Lower leg skin (tissue), 3 donors: ENCODE data around the gene CADPS2.

Experiments
- CTCF ChIP-seq, 3 donors: fragments of 450-650 bp; IDR thresholded peaks; one replicate each; pipeline ENCODE4 v1.5.1; 2016; ENCODE audit warnings: antibody characterized with exemption in 3 of 3, mild to moderate bottlenecking in 3 of 3, moderate library complexity in 2 of 3
- POLR2A ChIP-seq, 2 donors: fragments of 450-650 bp; IDR thresholded peaks; one replicate each; pipeline ENCODE4 v1.6.1; 2016 to 2017; ENCODE audit warnings: antibody characterized with exemption in 2 of 2, mild to moderate bottlenecking in 1 of 2, moderate library complexity in 1 of 2

DNA sequence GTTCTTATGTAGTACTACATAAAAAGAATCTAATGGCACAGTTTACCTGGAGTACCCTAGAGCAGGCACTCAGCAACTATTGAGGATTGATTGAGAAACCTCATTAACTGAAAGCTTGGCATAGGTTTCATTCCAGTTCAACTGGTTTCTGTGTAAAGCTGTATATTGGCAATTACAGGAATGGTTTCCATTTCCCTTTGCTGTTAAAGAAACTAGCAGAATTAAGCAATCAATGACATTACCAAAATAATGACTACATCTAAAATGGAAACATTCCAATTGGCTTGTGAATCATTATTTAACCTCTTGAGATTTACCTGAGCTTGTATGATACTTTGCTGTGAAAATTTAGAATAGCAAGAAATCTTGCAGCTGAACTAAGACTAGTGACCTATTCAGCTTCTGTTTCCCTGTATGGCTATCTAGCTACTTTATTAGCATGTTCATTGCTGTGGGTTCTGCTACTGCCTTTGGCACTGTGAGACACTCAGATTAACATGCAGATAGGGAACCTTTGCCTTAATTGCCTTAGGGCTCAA lies 33.5 kb upstream of the CADPS2 start:
- TF ChIP-seq POLR2A (IDR thresholded peaks at IDR 0.05) (no peak), CTCF (IDR thresholded peaks at IDR 0.05) (no peak)
